Raji (cell line): ENCODE data around the gene MPST.

Source experiments
- POLR2A ChIP-seq: IDR thresholded peaks from 2 replicates; pipeline ENCODE4 v1.6.1; 2011; ENCODE audit warnings: low read depth, low read length, control low read depth; ENCODE audit not compliant: insufficient read depth

The MPST gene

DNA sequence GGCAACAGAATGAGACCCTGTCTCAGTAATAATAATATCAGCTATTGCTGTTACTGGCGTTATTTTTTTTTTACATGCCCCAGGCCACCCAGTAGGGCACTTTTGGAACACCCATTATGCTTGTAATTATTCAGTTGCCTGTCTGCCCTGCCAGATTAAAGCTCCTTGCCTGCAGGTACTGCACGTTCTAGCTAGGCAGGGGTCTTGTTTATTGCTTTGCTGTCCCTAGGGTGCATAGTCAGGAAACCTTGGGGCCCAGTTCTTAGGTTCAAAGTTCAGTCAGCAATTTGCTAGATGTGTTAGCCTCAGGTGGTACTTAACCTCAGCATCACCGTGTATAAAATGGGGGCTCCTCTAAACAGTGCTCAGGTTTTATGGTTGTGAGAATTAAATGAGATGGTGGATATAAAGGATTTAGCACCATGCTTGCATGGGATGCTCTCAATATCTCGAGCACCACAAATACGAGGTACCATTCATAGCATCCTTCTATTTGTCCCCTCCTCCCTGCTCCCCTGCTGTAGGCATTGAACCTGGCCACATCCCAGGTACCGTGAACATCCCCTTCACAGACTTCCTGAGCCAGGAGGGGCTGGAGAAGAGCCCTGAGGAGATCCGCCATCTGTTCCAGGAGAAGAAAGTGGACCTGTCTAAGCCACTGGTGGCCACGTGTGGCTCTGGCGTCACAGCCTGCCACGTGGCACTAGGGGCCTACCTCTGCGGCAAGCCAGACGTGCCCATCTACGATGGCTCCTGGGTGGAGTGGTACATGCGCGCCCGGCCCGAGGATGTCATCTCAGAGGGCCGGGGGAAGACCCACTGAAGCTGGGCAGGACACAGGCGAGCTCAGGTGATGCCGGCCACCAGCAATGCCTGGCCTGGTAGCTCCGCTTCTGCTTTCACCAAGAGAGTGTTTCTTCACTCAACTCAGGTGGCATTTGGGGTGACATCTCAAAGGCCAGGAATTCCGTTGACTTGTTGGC lies 9.4 kb downstream of the MPST start:
- TF ChIP-seq POLR2A = no peak

- TF ChIP-seq POLR2A = no peak
Measured at GRCh38 chr22:37030560-37031281, 11.2 kb downstream of the MPST start.

- TF ChIP-seq POLR2A = no peak
Measured at GRCh38 chr22:37032134-37032534, 12.6 kb downstream of the MPST start.

DNA sequence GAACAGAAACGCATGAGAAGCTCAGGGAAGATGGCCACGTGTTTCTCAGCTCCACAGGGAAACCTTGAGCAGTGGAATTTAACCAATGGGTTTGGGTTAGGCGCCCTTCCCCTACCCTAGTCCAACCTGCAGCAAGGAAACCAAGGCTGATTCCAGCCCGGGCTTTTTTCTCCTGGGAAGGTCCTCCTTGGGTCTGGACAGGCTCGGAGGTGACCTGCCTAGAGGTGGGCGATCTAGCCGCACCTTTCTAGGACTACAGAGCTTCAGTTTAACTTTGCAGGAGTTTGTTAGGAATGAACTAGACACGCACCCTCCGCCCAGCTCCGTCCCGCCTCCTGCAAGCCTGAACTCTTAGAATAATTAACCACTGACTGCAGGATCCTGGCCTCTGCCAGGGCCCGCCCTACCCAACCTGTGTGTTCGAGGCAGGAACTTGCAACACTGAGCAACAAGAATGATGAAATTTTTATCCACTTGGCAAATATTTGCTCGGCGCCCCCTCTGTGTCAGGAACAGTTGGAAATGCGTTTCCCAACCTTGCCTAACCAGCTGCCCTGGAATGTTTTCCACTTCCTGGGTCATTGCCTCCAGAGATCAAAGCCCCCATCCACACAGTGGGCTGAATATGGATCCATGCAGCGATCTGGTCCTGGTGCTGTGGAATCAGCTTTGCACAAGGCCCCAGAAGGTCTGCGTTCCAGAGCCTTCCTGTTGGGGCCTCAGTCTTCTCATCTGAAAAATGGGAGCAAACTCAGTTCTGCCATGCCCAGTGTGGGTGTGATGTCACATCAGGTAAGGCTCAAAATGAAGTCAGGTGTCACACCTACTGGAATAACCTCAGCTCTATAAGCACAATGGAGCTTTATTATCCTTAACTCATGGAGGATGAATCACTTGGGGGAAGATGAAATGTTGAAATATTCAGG lies 13.3 kb downstream of the MPST start:
- TF ChIP-seq POLR2A = no peak

DNA sequence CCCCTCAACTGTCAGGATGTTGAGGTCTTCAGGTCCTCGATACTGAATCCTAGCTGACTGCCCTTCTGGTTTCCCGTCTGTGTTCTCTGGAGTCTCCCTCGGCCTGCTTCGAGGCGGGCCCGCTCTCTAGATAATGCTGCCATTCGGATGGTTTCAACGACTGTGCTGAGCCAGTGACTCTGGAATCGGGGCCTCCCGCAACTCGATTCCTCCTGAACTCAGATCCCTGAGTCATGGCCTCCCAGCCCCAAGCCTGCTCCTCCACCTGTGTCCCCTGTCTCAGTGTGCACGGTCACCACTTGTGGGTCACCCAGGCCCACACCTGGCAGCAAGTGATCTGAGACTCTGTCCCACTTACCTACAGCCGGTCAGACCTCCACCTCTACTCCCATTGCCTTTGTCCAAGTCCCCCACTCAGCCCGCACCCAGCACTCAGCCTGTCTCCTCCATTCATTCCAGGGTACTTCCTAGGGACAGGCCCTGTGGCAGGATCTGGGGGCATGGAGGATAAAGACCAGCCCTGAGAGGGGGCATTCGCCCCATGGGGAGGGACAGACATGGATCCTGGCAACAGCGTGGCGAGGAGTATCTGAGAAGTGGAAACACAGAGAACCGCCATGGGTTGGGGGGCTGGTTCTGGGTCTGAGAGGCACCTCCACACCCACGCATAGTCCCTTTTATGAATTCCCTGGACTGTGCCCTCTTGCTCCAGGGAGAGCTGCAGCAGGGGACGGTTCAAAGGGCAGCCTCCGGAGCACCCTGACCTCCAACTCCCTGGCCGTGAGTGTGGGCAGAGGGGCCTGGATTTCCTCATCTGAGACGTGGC lies 14.3 kb downstream of the MPST start:
- no peak for TF ChIP-seq POLR2A

DNA sequence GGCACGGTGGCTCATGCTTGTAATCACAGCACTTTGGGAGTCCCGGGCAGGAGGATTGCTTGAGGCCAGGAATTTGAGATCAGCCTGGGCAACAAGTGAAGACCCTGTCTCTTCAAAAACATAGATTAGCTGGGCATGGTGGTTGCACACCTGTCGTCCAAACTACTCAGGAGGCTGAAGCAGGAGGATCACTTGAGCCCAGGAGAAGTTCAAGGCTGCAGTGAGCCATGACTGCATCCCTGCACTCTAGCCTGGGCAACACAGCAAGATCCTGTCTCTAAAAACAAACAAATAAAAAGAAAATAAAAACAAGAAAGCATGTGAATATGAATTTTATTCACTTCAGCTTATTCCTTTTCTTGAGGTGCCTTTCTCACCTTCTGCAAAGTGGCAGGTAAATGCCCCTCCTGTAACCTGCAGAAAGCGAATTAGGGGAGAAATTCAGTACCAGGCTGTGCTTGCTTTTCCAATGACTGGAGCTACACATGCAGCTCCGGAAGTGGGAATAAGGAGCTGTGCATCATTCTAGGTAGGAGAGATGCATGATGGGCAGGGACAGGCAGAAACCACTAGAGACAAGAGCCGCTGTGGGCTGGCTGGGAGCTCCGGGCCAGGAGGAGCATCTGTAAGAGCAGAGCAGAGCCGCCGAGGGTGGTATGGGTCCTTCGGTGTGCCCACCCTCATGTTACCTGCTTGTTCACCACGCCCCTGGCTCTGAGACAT lies 17.3 kb downstream of the MPST start:
- TF ChIP-seq POLR2A = no peak

GRCh38 chr22:37037669-37038068 lies 18.1 kb downstream of the MPST start:
- TF ChIP-seq POLR2A = no peak

- no peak for TF ChIP-seq POLR2A
Measured at GRCh38 chr22:37039466-37039865, 19.9 kb downstream of the MPST start.

DNA sequence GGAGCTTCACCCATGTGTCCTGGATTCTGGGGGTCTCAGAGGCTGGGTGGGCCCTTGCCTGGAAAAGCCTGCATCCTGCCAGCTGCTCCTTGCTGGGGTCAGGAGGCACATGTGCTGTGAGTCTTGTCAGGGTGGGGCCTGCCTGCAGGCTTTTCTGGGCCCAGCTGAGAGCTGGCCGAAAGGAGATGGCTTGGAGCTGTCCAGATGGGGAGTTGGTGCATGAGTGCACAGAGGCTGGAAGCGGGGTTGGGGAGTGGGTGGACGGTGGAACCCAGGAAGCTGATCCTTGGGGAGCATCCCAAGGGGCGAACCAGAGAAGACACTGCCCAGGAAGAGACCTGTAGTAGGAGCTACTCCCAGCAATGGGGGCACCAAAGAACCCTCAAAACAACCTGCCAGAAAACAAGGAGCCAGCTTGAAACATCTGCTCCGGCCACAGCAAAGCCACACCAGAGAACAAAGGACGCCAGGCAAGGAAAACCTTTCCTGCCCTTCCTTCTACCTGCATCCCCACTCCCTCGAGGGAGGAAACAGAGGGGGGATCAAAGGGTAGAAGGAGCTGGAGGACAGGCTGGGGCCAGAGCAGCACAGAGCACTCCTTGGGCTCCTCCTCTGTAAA lies 23.8 kb downstream of the MPST start:
- TF ChIP-seq POLR2A = no peak

DNA sequence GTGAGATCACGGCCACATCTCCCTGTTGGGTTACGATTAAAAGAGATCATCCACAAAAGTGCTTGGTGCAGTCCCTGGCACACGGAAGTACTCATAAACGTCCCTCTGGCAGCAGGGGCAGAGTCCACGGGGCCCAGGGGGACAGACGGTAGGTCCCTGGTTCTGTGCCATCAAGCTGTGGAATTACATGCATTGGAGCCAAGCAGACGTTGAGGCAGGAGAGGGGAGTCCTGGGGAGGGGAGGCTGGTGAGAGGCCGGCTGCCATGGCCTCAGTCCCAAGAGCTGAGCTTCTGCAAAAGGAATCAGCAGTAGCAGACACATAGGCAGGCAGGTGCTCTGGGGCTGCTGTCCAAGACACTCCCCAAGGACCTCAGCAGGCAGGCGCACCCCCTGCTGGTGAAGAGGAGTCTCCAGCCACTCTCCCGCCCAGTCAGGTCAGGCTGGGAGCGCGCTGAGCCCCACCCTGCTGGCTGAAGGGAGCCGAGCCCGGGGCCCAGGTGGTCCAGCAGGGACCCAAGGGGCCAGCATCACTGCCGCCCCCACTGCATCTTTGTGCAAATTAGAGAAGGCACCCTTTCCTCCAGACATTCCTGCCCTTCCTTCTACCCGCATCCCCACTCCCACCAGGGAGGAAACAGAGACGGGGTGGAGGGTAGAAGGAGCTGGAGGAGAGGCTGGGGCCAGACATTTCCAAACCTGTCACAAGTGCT lies 24.4 kb downstream of the MPST start:
- no peak for TF ChIP-seq POLR2A

- no peak for TF ChIP-seq POLR2A
Measured at GRCh38 chr22:37044634-37045625, 25.4 kb downstream of the MPST start.
